Activated T-cell treated with anti-CD3 and anti-CD28 coated beads for 24 hours (primary cell): ENCODE measurements around the gene TYK2.
"Not testable (repeated sequence)": the region's sequence is repeated elsewhere in the genome, so short reads cannot be mapped to it uniquely, and the experiment has no call there.

Experiments used
- DNase-seq: peaks from one replicate; pipeline ENCODE4 v3.0.0-alpha.2; 2020; ENCODE audit warnings: low read depth

TYK2 gene

GRCh38 chr19:10372690-10373089 is 7.7 kb downstream of the TYK2 start:
- no peak for DNase-seq

GRCh38 chr19:10368101-10368803 is 12.1 kb downstream of the TYK2 start:
- DNase-seq: no peak

- not testable (repeated sequence) for DNase-seq
Observed at GRCh38 chr19:10366950-10367512, 13.3 kb downstream of the TYK2 start.

- DNase-seq: no peak
Observed at GRCh38 chr19:10365518-10365917, 14.9 kb downstream of the TYK2 start.

GRCh38 chr19:10364644-10365043 is 15.7 kb downstream of the TYK2 start:
- DNase-seq: no peak

- no peak for DNase-seq
Observed at GRCh38 chr19:10363789-10364281, 16.5 kb downstream of the TYK2 start.

- no peak for DNase-seq
Observed at GRCh38 chr19:10362259-10362658, 18.1 kb downstream of the TYK2 start.

- no peak for DNase-seq
Observed at GRCh38 chr19:10361569-10362011, 18.8 kb downstream of the TYK2 start.

- DNase-seq: no peak
Observed at GRCh38 chr19:10356431-10356830, 23.9 kb downstream of the TYK2 start.

- peak; percentile 45 for DNase-seq
Observed at GRCh38 chr19:10353793-10354391, 26.5 kb downstream of the TYK2 start.

- DNase-seq: no peak
Observed at GRCh38 chr19:10352764-10353671, 27.4 kb downstream of the TYK2 start.

GRCh38 chr19:10346509-10346908 is 33.9 kb downstream of the TYK2 start:
- DNase-seq: no peak

GRCh38 chr19:10344780-10345179 is 35.6 kb downstream of the TYK2 start:
- no peak for DNase-seq

- DNase-seq: no peak
Observed at GRCh38 chr19:10343495-10343894, 36.9 kb downstream of the TYK2 start.

GRCh38 chr19:10339977-10340376 is 40.4 kb downstream of the TYK2 start:
- DNase-seq: no peak

GRCh38 chr19:10339380-10339960 is 40.9 kb downstream of the TYK2 start, which contains the start of gene ICAM3:
Gene ICAM3, minus strand, starts transcription at chr19:10339624. Its CDS starts 10 bp downstream, at chr19:10339614.
- DNase-seq: peak; percentile 60

GRCh38 chr19:10338940-10339339 is 41.4 kb downstream of the TYK2 start:
- no peak for DNase-seq

GRCh38 chr19:10336725-10337124 is 43.6 kb downstream of the TYK2 start:
- not testable (repeated sequence) for DNase-seq

GRCh38 chr19:10335352-10335985 is 44.9 kb downstream of the TYK2 start:
- DNase-seq: no peak

- DNase-seq: peak; percentile 41
Observed at GRCh38 chr19:10334588-10335351, 45.6 kb downstream of the TYK2 start.
